HuH-7 (cell line): ENCODE measurements around the gene SMYD3.

Experiments
- DNase-seq: peaks from one replicate; pipeline ENCODE4 v3.0.0; 2011; ENCODE audit warnings: low spot score

Gene SMYD3

GRCh38 chr1:246213502-246213901 lies 293.6 kb downstream of the SMYD3 start:
- DNase-seq, result no peak

GRCh38 chr1:246213036-246213435 lies 294.0 kb downstream of the SMYD3 start:
- DNase-seq, result no peak

GRCh38 chr1:246212013-246212412 lies 295.1 kb downstream of the SMYD3 start:
- no peak for DNase-seq

GRCh38 chr1:246210756-246211155 lies 296.3 kb downstream of the SMYD3 start:
- DNase-seq, result no peak

- DNase-seq, result no peak
These were observed 299.0 kb downstream of the SMYD3 start for GRCh38 chr1:246208105-246208504.

GRCh38 chr1:246203180-246203579 lies 303.9 kb downstream of the SMYD3 start:
- DNase-seq, result no peak

GRCh38 chr1:246200738-246201137 lies 306.3 kb downstream of the SMYD3 start:
- no peak for DNase-seq

- no peak for DNase-seq
These were observed 306.9 kb downstream of the SMYD3 start for GRCh38 chr1:246200225-246200624.

GRCh38 chr1:246199086-246199645 lies 307.9 kb downstream of the SMYD3 start:
- DNase-seq, result no peak

GRCh38 chr1:246198115-246198816 lies 308.8 kb downstream of the SMYD3 start:
- DNase-seq, result no peak

GRCh38 chr1:246197076-246197475 lies 310.0 kb downstream of the SMYD3 start:
- DNase-seq, result no peak

GRCh38 chr1:246195296-246195695 lies 311.8 kb downstream of the SMYD3 start:
- DNase-seq, result no peak

- DNase-seq, result no peak
These were observed 313.5 kb downstream of the SMYD3 start for GRCh38 chr1:246193537-246193936.

GRCh38 chr1:246189126-246189525 lies 318.0 kb downstream of the SMYD3 start:
- no peak for DNase-seq

GRCh38 chr1:246187834-246188372 lies 319.2 kb downstream of the SMYD3 start:
- peak; percentile 64 for DNase-seq

- DNase-seq, result no peak
These were observed 322.6 kb downstream of the SMYD3 start for GRCh38 chr1:246184503-246184902.

- no peak for DNase-seq
These were observed 324.8 kb downstream of the SMYD3 start for GRCh38 chr1:246182149-246182851.

GRCh38 chr1:246181241-246181640 lies 325.8 kb downstream of the SMYD3 start:
- no peak for DNase-seq

- DNase-seq, result no peak
These were observed 327.7 kb downstream of the SMYD3 start for GRCh38 chr1:246179401-246179800.

GRCh38 chr1:246178717-246179311 lies 328.3 kb downstream of the SMYD3 start:
- DNase-seq, result no peak

GRCh38 chr1:246176126-246177024 lies 330.7 kb downstream of the SMYD3 start:
- DNase-seq, result no peak
